PC-9 (cell line): ENCODE data around the gene DPH7. TPM values are rescaled to one million over a fixed set of nuclear protein-coding genes. Genes with fewer than 3 reads are reported as not detected.

Experiments used
- BruUV-seq: library from RNA; stranded (reverse); fragments of 400-500 nt; replicated peaks from 2 replicates; lab custom pipeline; 2021; lab: Mats Ljungman, UMichigan
- CTCF ChIA-PET: fragments of 300-600 bp; sonication (Branson Sonifier 250); formaldehyde crosslinking; loops from one replicate; lab custom pipeline; 2022; ENCODE audit warnings: antibody characterized with exemption; lab: Charles Lee
- POLR2A ChIA-PET: fragments of 300-600 bp; sonication (Branson Sonifier 250); formaldehyde crosslinking; loops from one replicate; lab custom pipeline; 2022; ENCODE audit warnings: antibody characterized with exemption; ENCODE audit not compliant: unreplicated experiment; lab: Charles Lee
- DNase-seq, 2 experiments: peaks; one replicate each; pipeline versions ENCODE4 v3.0.0 to v3.0.0-alpha.2; 2015 to 2022; ENCODE audit warnings: mixed read lengths in 1 of 2
- H2AFZ ChIP-seq: fragments of 200-600 bp; sonication (generic); 2 replicates; pipeline ENCODE4 v1.8.1; 2017; ENCODE audit warnings: antibody characterized with exemption
- H3F3A ChIP-seq: fragments of 200-600 bp; sonication (generic); 2 replicates; pipeline ENCODE4 v1.8.1; 2017; ENCODE audit warnings: antibody characterized with exemption, mild to moderate bottlenecking, low read depth; ENCODE audit not compliant: insufficient read depth
- H3K27ac ChIP-seq: fragments of 200-600 bp; sonication (generic); 2 replicates; pipeline ENCODE4 v1.6.1; 2016; ENCODE audit warnings: mixed run types
- H3K27me3 ChIP-seq: fragments of 200-600 bp; sonication (generic); 2 replicates; pipeline ENCODE4 v1.6.1; 2016; ENCODE audit warnings: low read depth, mixed run types; ENCODE audit not compliant: insufficient read depth
- H3K36me3 ChIP-seq: fragments of 200-600 bp; sonication (generic); 2 replicates; pipeline ENCODE4 v1.6.1; 2016; ENCODE audit warnings: low read depth, mixed run types
- H3K4me1 ChIP-seq: fragments of 200-600 bp; sonication (generic); replicated peaks from 2 replicates; pipeline ENCODE4 v1.6.1; 2016; ENCODE audit warnings: mixed run types; ENCODE audit not compliant: insufficient read depth
- H3K4me2 ChIP-seq: fragments of 200-600 bp; sonication (generic); 2 replicates; pipeline ENCODE4 v1.6.1; 2017; ENCODE audit warnings: mixed run types
- H3K4me3 ChIP-seq: fragments of 200-600 bp; sonication (generic); 2 replicates; pipeline ENCODE4 v1.6.1; 2016; ENCODE audit warnings: mixed run types
- H3K79me2 ChIP-seq: fragments of 200-600 bp; sonication (generic); 2 replicates; pipeline ENCODE4 v1.6.1; 2017; ENCODE audit warnings: low read depth, mixed run types
- H3K9me2 ChIP-seq: fragments of 200-600 bp; sonication (generic); 2 replicates; pipeline ENCODE4 v1.8.1; 2017; ENCODE audit warnings: mild to moderate bottlenecking; ENCODE audit not compliant: insufficient read depth
- H3K9me3 ChIP-seq: fragments of 200-600 bp; sonication (generic); 2 replicates; pipeline ENCODE4 v1.8.1; 2016; ENCODE audit warnings: low read depth; ENCODE audit not compliant: insufficient read depth
- H4K20me1 ChIP-seq: fragments of 200-600 bp; sonication (generic); 2 replicates; pipeline ENCODE4 v1.8.1; 2017; ENCODE audit not compliant: insufficient read depth
- CTCF ChIP-seq: fragments of 200-600 bp; sonication (generic); conservative IDR thresholded peaks from 2 replicates; pipeline ENCODE4 v1.6.1; 2017; ENCODE audit warnings: mixed run types, antibody characterized with exemption, mild to moderate bottlenecking, moderate library complexity
- EZH2 ChIP-seq: fragments of 200-600 bp; sonication (generic); IDR thresholded peaks from 2 replicates; pipeline ENCODE4 v1.8.0; 2017; ENCODE audit warnings: antibody characterized with exemption, low read depth
- intact Hi-C: fragments of 100-400 bp; cut with micrococcal nuclease; formaldehyde crosslinking; loops from one replicate; pipeline ENCODE4 v1.10.0; 2022; ENCODE audit not compliant: unreplicated experiment
- total RNA-seq: library from RNA; stranded (reverse); gene quantifications from 2 replicates; pipeline ENCODE4 v1.2.3, GENCODE V29; 2021

DPH7 gene
- total RNA-seq, 1 experiment from 2014 or later: 48.5 TPM

- H3K79me2 ChIP-seq: no peaks in the 10 kb centered on the region
- CTCF ChIA-PET: no interaction called here
- TF ChIP-seq CTCF (no peak), EZH2 (no peak)
- H3K9me2 ChIP-seq: no peaks in the 10 kb centered on the region
- intact Hi-C loops: no loop called here
- H3K4me3 ChIP-seq: no peak overlapping the region
- no peak for DNase-seq
- H3K9me3 ChIP-seq: no peaks in the 10 kb centered on the region
- H3K27me3 ChIP-seq: no peaks in the 10 kb centered on the region
- H4K20me1 ChIP-seq: no peaks in the 10 kb centered on the region; the same call in 1 of the 2 replicates
- H3K36me3 ChIP-seq: 0 out of 2 replicates have a peak, but pooled peaks cover 1% of the 10 kb centered on the region
- no peak overlapping the region for H2AFZ ChIP-seq
- POLR2A ChIA-PET: no interaction called here
- H3K4me1 ChIP-seq: no peaks in the 10 kb centered on the region
- BruUV-seq: no TSS peak
- no peaks in the 10 kb centered on the region for H3F3A ChIP-seq
- H3K27ac ChIP-seq: no peak overlapping the region
- no peak overlapping the region for H3K4me2 ChIP-seq
Observed at GRCh38 chr9:137564817-137565411, 13.8 kb downstream of the DPH7 start.

- Histone ChIP-seq H3K4me2 (no peak overlapping the region), H2AFZ (no peak overlapping the region), H3K4me3 (no peak overlapping the region), H3F3A (no peaks in the 10 kb centered on the region), H3K36me3 (peaks cover 9% of the 10 kb centered on the region; the same call in 1 of the 2 replicates), H3K27me3 (no peaks in the 10 kb centered on the region), H3K4me1 (no peaks in the 10 kb centered on the region), H3K9me3 (no peaks in the 10 kb centered on the region), H3K27ac (no peak overlapping the region), H3K9me2 (no peaks in the 10 kb centered on the region), H3K79me2 (no peaks in the 10 kb centered on the region), H4K20me1 (no peaks in the 10 kb centered on the region; the same call in 1 of the 2 replicates)
- intact Hi-C loops: no loop called here
- no TSS peak for BruUV-seq
- DNase-seq: no peak
- TF ChIP-seq EZH2: no peak
- TF ChIP-seq CTCF: no peak
- POLR2A ChIA-PET: interaction anchor here (0.6 kb wide), 1 partner anchor 461 kb away, joined by 4 read pairs; no protein-coding TSS in a partner anchor
- CTCF ChIA-PET: no interaction called here
Observed at GRCh38 chr9:137564134-137564533, 14.6 kb downstream of the DPH7 start.

- H3K4me1 ChIP-seq: no peaks in the 10 kb centered on the region
- peaks cover 18% of the 10 kb centered on the region; the same call in 1 of the 2 replicates for H3F3A ChIP-seq
- peaks cover 9% of the 10 kb centered on the region; the same call in 1 of the 2 replicates for H3K36me3 ChIP-seq
- H3K9me2 ChIP-seq: no peaks in the 10 kb centered on the region
- no peak for DNase-seq
- H3K9me3 ChIP-seq: no peaks in the 10 kb centered on the region
- H3K27ac ChIP-seq: no peak overlapping the region
- no peak overlapping the region for H3K4me3 ChIP-seq
- no peak overlapping the region for H3K4me2 ChIP-seq
- no peak overlapping the region for H2AFZ ChIP-seq
- ChIA-PET CTCF (interaction anchor here (0.7 kb wide), 1 partner anchor 148 kb away, joined by 3 read pairs; no protein-coding TSS in a partner anchor), POLR2A (interaction anchor here (0.6 kb wide), 1 partner anchor 415 kb away, joined by 3 read pairs; no protein-coding TSS in a partner anchor)
- intact Hi-C loops: no loop called here
- BruUV-seq: no TSS peak
- TF ChIP-seq CTCF (no peak), EZH2 (no peak)
- no peaks in the 10 kb centered on the region for H3K79me2 ChIP-seq
- H3K27me3 ChIP-seq: no peaks in the 10 kb centered on the region
- 0 out of 2 replicates have a peak, but pooled peaks cover 5% of the 10 kb centered on the region for H4K20me1 ChIP-seq
Observed at GRCh38 chr9:137558127-137558526, 20.6 kb downstream of the DPH7 start.
